Stimulated activated CD4-positive, alpha-beta T cell treated with anti-CD3 and anti-CD28 coated beads, Interleukin-15, amount 100 ng/mL, for 24 hours (primary cell): ENCODE data around the gene SHANK2.

Experiments used
- DNase-seq: peaks from one replicate; pipeline ENCODE4 v3.0.0-alpha.2; 2020

The SHANK2 gene

DNA sequence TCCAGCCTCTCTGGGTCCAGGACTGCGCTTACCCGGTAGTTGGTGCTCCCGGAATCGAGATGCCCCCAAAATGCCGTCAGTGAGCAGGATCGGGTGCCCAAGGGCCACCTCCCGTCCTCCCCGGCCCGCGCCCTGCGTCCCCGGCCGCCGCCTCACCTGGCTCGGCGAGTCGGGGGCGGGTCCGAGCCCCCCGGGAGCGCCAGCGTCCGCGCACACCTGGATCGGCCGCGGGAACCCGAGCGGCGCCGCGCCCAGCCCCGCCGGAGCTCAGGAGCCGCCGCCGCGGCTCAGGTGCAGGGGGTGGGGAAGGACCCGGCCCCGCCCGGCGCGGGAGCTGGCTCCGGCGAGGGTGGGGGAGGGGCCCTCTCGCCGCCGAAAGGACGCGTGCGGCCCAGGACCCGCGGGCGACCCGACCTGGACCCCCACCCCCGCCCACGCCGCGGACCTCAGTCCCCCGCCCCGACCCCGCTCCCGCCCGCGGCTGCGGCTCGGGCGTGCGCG, at the start of gene SHANK2:
Gene SHANK2 (minus strand): TSS at position 309 of the 501 bp plus-strand sequence. CDS start 105,251 bp downstream, outside the sequence.
- no peak for DNase-seq

GRCh38 chr11:71301858-71302533, 49.6 kb upstream of the SHANK2 start:
- DNase-seq: no peak

DNA sequence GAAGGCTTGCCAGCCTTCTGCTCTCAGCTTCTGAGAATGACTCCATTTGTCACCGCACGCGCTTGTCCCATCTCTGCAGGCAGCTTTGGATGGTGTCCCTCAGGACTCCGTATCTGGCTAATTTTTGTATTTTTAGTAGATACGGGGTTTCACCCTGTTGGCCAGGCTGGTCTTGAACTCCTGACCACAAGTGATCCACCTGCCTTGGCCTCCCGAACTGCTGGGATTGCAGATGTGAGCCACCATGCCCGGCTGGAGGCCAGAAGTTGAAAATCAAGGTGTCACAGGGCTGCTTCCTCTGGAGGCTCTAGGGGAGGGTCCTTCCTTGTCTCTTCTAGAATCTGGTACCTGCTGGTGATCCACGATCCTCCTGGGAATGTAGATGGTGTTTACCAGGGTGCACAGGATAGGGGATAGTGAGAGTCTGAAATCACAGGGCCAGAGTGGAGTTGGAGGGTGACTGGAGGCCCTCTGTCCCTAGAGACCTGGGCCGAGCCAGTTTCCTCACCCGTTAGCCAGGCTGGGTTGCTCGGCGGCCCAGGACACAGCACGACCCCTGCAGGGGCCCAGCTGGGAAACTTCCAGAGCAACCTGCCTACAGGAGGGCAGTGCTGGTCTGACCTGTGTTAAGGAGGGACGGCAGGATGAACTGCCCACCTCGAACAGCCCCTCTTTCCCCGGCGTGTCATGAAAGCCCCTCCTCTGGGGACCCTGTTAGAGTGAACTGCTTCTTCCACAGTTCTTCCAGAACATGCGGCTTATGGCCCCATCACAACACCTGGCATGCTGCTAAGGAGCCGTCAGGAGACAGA, 48.9 kb upstream of the SHANK2 start:
- DNase-seq: no peak

DNA sequence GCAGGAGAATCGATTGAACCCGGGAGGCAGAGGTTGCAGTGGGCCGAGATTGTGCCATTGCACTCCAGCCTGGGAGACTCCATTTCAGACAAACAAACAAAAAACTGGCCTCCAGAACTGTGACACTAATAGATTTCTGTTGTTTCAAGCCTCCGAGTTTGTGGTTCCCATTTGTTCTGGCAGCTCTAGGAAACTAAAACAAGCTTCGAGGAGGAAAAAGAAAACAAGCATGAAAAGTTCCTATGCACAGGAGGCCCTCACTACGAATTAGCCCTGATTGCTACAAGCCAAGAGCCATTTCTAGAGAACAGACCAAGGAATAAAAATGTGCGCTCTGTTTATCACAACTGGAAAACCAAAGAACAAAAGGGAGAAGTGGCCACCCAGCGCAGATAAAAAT, 47.8 kb upstream of the SHANK2 start:
- DNase-seq: no peak

DNA sequence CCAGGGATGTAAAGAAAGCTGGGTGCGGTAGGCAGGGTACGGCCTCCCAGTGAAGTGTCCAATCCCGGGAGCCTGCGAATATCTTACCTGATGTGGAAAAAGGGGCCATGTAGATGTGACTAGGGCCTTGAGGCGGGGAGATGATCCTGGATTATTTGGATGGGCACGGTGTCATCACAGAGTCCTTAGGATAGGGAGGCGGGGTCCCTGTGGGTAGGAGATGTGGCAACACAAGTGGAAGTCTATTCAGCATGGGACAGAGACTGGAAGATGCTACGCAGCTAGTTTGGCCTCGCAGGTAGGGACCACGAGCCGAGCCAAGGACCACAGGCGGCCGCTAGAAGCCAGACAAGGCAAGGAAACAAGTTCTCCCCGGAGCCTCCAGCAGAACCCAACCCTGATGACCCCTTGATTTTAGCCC, 46.4 kb upstream of the SHANK2 start:
- DNase-seq: no peak

DNA sequence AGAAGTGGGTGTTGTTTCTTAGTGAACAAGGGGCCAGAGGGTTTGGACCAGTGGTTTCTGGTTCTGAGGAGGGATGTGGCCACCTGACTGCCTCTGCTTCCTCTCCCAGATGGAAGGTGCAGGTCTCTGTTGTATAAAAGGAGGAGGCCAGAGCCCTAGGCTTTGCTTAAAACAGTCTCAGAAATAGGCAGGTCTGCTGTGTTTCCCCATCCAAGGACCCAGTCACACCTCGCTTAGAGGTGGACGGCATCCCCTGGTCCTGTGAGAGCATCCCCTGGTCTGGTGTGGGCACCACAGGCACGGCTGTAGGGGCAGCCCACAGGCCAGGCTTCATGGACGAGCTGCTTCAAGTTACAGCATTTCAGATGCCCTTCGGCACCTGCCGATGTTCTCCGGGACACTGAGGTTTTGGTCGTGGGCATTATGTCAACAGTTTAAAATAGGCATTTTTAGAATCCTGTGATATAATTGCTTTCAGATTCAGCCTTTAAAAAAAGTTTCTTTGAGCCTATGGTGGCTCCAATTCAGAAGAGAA, 45.7 kb upstream of the SHANK2 start:
- DNase-seq: no peak

GRCh38 chr11:71294846-71295600, 42.6 kb upstream of the SHANK2 start:
- no peak for DNase-seq

DNA sequence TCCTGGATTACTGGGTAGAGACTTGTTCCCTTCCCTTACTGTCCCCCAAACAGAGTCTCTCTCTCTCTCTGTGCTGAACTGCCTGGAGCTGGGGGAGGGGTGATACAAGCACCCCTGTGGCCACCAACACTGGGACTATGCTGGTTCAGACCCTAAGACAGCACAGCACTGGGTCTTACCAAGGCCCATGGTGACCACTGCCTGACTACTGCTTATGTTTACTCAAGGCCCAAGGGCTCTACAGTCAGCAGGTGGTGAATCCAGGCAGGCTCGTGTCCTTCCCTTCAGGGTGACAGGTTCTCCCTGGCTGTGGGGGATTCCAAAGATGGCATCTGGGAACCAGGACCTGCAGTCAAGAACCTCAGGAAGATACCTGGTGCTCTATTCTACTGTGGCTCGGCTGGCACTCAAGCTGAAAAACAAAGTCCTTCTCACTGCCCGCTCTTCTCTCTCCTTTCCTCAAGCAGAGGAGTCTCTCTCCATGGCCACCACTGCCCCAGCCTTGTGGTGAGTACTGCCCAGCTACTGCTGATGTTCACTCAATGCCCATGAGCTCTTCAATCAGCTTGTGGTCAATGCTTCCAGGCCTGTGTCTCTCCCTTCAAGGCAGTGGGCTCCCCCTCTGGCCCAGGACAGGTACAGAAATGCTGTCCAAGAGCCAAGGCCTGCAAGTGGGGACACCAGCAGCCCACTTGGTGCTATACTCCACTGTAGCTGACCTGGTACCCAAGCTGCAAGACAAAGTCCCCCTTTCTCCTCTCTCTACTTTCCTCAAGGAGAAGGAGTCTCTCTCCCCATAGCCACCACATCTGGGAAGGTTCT, 41.8 kb upstream of the SHANK2 start:
- no peak for DNase-seq

DNA sequence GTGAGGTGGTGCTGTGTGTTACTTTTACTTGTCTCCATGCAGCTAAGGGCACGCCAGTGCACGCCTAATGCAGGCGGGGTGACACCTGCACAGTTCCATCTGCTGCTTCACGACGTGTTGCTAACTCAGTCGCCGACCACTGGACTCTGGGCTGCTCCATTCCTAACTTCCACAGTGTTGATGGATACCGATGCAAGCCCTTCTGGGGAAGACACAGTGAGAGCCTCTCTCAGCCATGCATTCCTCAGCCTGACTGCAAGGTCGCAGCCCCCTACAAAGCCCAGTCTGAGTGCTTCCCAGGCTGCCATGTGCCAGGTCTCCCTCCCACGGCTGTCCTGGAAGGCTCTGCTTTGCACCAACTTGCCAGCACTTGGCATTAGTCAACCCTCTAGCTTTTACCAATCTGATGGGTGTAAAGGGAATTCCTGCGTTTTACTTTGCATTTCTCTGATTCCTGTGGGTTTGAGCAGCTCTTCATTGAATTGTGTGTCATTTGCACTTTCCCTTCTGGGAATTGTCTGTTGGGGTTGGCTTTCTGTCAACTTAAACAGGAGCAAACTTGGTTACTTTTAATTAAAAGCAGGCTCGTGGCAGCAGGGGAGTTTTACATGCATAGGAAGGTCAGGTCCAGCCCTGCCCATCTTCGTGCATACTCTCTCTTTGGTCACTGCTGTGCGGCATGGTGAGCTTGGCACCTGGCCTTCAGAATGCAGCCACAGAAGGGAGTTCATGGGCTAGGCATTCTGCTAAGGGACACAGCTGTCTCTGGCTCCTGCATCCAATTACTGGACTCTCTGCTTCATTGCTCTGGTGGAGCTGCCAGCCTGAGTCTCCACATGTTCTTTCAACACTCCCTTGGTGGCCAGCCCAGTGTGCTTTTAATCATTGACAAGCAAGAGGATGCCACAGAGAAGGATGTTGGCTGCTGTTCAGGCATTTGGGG, 34.6 kb upstream of the SHANK2 start:
- no peak for DNase-seq

DNA sequence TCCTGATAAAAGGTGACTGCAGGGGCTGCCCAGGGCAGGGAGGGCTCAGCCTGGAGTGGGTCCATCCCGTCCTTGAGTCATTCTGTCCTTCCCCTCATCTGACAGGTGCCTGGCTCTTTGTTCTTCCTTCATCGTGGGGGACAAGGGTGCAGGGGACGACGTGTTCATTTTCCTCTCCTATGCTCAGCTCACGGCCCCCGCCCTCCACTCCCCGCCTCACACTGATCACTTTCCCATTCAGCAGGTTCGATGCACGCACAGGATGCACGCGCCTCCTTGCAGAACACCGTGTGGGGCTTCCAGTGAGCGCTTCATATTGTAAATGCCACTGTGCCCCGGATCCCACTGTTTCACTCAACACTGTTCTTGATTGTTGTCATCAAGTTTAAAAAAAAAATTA, 32.7 kb upstream of the SHANK2 start:
- no peak for DNase-seq

- DNase-seq: no peak
Observed at GRCh38 chr11:71284525-71285092, 32.2 kb upstream of the SHANK2 start.

- no peak for DNase-seq
Observed at GRCh38 chr11:71283971-71284441, 31.6 kb upstream of the SHANK2 start.

- no peak for DNase-seq
Observed at GRCh38 chr11:71282581-71283351, 30.4 kb upstream of the SHANK2 start.

GRCh38 chr11:71281831-71282230, 29.5 kb upstream of the SHANK2 start:
- no peak for DNase-seq

GRCh38 chr11:71281204-71281603, 28.8 kb upstream of the SHANK2 start:
- no peak for DNase-seq

DNA sequence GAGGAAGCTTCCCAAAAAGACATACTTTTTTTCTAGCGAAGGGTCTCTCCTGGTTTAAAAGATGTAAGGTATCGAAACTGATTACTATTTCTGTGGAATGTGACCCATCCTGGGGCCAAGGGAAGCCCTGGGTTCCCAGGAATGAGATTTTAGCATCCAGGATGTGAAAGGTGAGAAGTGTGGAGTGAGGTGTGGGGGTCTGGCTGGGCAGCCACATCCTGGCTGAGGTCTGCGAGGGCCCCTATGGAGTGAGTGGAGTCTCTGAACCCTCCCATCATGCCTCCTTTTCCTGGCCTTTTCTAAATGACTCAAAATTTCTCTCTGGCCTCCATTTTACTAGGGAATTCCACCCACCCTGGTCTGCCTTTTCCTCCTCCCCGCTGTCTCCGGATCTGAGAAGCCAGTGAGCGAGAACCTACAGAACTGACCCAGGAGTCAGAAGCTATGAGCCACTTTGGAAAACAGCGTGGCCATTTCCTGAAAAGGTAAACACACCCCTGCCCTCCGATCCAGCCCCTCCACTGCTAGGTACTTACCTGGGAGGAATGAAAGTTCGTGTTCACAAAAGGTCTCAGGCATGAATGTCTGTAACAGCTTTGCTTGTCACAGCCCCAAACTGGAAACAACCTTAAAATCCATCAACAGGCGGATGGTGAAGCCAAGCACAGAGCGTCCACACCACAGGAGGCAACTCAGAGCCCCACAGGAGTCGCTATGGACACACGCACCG, 27.7 kb upstream of the SHANK2 start:
- DNase-seq: no peak

- DNase-seq: no peak
Observed at GRCh38 chr11:71272161-71272560, 19.8 kb upstream of the SHANK2 start.

GRCh38 chr11:71269603-71270511, 17.5 kb upstream of the SHANK2 start:
- no peak for DNase-seq
